Activated CD8-positive, alpha-beta memory T cell treated with anti-CD3 and anti-CD28 coated beads, Interleukin-2, amount 50 U/mL, for 48 hours (primary cell): Measurements from ENCODE around the gene STK16.
"Not testable (repeated sequence)": the region's sequence is repeated elsewhere in the genome, so short reads cannot be mapped to it uniquely, and the experiment has no call there.

Experiments used
- DNase-seq: peaks from one replicate; pipeline ENCODE4 v3.0.0-alpha.2; 2020

STK16 gene

GRCh38 chr2:219245148-219245898, at the start of gene STK16, which contains the start of gene GLB1L:
TSS of gene STK16 (plus strand) at chr2:219245479. CDS start at chr2:219246000, 521 bp downstream.
TSS of gene GLB1L (minus strand) at chr2:219245444. CDS start at chr2:219243573, 1,871 bp downstream.
- DNase-seq = peak; percentile 99

GRCh38 chr2:219197388-219197787, 47.9 kb upstream of the STK16 start:
- DNase-seq = no peak

GRCh38 chr2:219198974-219199373, 46.3 kb upstream of the STK16 start:
- DNase-seq = no peak

GRCh38 chr2:219199470-219200211, 45.6 kb upstream of the STK16 start:
- DNase-seq = no peak

GRCh38 chr2:219200502-219201326, 44.6 kb upstream of the STK16 start:
- peak; percentile 75 for DNase-seq

GRCh38 chr2:219201331-219201730, 43.9 kb upstream of the STK16 start:
- DNase-seq = not testable (repeated sequence)

- DNase-seq = no peak
Measured at GRCh38 chr2:219204425-219205164, 40.7 kb upstream of the STK16 start.

- no peak for DNase-seq
Measured at GRCh38 chr2:219205165-219205538, 40.1 kb upstream of the STK16 start.

- no peak for DNase-seq
Measured at GRCh38 chr2:219205981-219206327, 39.3 kb upstream of the STK16 start.

GRCh38 chr2:219206328-219207133, 38.7 kb upstream of the STK16 start, which contains the start of gene ZFAND2B:
TSS of gene ZFAND2B (plus strand) at chr2:219206782. CDS start at chr2:219206988, 206 bp downstream.
- DNase-seq = peak; percentile 97

GRCh38 chr2:219207134-219207883, 38.0 kb upstream of the STK16 start:
- DNase-seq = no peak

- no peak for DNase-seq
Measured at GRCh38 chr2:219207884-219208740, 37.2 kb upstream of the STK16 start.

GRCh38 chr2:219209236-219210195, 35.8 kb upstream of the STK16 start:
- no peak for DNase-seq

GRCh38 chr2:219210196-219210885, 34.9 kb upstream of the STK16 start:
- DNase-seq = no peak

GRCh38 chr2:219210886-219211362, 34.4 kb upstream of the STK16 start:
- no peak for DNase-seq

GRCh38 chr2:219213026-219213415, 32.3 kb upstream of the STK16 start:
- DNase-seq = no peak

GRCh38 chr2:219213486-219214071, 31.7 kb upstream of the STK16 start:
- DNase-seq = no peak
